ENCODE measurements around the gene LAMA4.

DNA sequence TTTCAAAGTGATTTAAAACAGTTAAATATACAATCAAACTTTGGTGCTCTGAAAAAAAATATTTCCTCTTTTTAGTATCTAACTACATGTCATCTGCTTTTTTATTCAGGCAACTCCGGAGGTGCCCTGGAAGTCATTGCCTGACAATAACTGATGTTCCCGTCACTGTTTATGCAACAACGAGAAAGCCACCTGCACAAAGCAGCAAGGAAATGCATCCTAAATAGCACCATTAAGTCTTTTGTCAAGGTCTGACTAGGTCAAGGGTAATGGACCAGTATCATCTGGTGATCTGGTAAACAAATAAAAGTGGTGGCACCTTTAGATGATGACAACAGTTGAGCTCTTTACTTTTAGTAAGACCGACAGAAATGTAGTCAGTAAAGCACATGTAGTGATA is 153.8 kb downstream of the LAMA4 start:
- TF ChIP-seq, protein P1, sequence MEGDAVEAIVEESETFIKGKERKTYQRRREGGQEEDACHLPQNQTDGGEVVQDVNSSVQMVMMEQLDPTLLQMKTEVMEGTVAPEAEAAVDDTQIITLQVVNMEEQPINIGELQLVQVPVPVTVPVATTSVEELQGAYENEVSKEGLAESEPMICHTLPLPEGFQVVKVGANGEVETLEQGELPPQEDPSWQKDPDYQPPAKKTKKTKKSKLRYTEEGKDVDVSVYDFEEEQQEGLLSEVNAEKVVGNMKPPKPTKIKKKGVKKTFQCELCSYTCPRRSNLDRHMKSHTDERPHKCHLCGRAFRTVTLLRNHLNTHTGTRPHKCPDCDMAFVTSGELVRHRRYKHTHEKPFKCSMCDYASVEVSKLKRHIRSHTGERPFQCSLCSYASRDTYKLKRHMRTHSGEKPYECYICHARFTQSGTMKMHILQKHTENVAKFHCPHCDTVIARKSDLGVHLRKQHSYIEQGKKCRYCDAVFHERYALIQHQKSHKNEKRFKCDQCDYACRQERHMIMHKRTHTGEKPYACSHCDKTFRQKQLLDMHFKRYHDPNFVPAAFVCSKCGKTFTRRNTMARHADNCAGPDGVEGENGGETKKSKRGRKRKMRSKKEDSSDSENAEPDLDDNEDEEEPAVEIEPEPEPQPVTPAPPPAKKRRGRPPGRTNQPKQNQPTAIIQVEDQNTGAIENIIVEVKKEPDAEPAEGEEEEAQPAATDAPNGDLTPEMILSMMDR (IDR thresholded peaks at IDR 0.05) = no peak
- no peak for TF ChIP-seq POLR2A (IDR thresholded peaks at IDR 0.05)
- TF ChIP-seq POLR2AphosphoS5 (IDR thresholded peaks at IDR 0.05) = no peak
- no peak for TF ChIP-seq EP300 (IDR thresholded peaks at IDR 0.05)
